Measurements from ENCODE around the gene MPZL1. TPM values are rescaled to one million over a fixed set of nuclear protein-coding genes. Genes with fewer than 3 reads are reported as not detected.

The MPZL1 gene
- total and polyA plus RNA-seq, 2 of the 8 experiments (the other 6 are each of a cell fraction or from before 2014, with no cell fraction given) = 37.8 to 120 TPM

DNA sequence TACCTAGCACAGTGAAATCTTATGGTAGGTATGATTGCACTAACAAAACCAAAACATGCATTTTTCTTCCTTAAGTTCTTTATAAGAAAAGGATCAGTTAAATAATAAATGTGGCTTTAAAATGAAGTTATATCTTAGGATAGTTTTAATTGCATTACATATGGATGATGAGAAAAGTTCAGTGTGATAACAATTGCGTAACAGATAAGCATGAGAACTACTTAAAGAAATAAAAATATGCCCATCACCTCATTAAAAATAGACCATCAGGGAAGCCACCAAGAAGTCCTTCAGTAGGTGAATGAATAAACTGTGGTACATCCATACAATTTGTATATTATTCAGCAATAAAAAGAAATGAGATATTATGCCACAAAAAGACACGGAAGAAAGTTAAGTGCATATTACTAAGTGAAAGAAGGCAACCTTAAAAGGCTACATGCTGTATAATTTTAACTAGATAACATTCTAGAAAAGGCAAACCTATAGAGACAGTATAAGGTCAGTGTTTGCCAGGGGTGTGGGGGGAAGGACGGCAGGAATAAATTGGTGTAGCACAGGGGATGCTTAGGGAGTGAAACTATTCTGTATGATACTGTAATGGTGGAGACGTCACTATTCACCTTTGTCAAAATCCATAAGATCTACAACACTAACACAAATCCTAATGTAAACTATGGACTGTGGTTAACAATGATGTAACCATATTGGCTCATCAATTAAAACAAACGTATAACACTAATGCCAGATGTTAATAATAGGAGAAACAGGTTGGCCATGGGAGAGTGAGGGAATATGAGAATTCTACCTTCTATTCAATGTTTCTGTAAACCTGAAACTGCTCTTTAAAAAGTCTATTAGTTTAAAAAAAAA is 42.9 kb downstream of the MPZL1 start:
- WGBS, 2 experiments (ENCODE audit: extremely low coverage in 1 of 2, insufficient coverage in 1 of 2, insufficient read length in 1 of 2, insufficient replicate concordance in 2 of 2, low coverage in 1 of 2, low lambda C conversion rate in 2 of 2, missing lambda C conversion rate in 1 of 2) = 89% methylated on average over 5 of the region's 5 CpGs; no CpG with 5 or more reads in 1 of the 2 experiments
- Histone ChIP-seq H3K23ac (ENCODE audit: insufficient read length) (no peak overlapping the region), H3K79me1 (ENCODE audit: low read depth, low read length) (peaks cover 6% of the 10 kb centered on the region), H3K4ac (replicated peaks; ENCODE audit: insufficient read length, low read depth, low read length) (no peak overlapping the region), H3K9me3 (ENCODE audit: insufficient read depth in 2 of 2, low read depth in 1 of 2, low read length in 1 of 2) (no peaks in the 10 kb centered on the region), H3K4me1 (replicated peaks in 1 of 4; ENCODE audit: control insufficient read depth in 3 of 4, insufficient read depth in 4 of 4, low read length in 3 of 4) (no peaks in the 10 kb centered on the region; a peak in 1 of 7 replicates), H3K79me2 (ENCODE audit: control insufficient read depth in 1 of 2, insufficient read depth in 2 of 2, low read length in 2 of 2) (peaks cover 2 to 27% of the 10 kb centered on the region in 2 experiments; a peak in 3 of 4 replicates), H3K56ac (replicated peaks; ENCODE audit: insufficient read length, low read depth, low read length) (no peak overlapping the region), H4K91ac (replicated peaks; ENCODE audit: insufficient read length, low read length) (no peak overlapping the region), H3K18ac (ENCODE audit: extremely low read depth, low read length) (no peak overlapping the region), H3K4me3 (ENCODE audit: extremely low read depth in 1 of 4, insufficient read depth in 2 of 4, low read depth in 3 of 4, low read length in 4 of 4) (no peak overlapping the region), H2BK12ac (ENCODE audit: low read depth, low read length) (no peak overlapping the region), H3K9ac (replicated peaks in 1 of 4; ENCODE audit: extremely low read depth in 1 of 4, low read depth in 3 of 4, low read length in 3 of 4) (no peak overlapping the region), H3K27ac (ENCODE audit: low read depth, low read length) (no peak overlapping the region), H2AK5ac (ENCODE audit: low read depth, low read length) (no peak overlapping the region), H3K27me3 (replicated peaks in 1 of 4; ENCODE audit: control insufficient read depth in 3 of 4, extremely low read depth in 1 of 4, insufficient read depth in 3 of 4, low read length in 3 of 4) (peaks cover 0 to 3% (median 2%) of the 10 kb centered on the region in 4 experiments; a peak in 6 of 7 replicates), H3K23me2 (ENCODE audit: low read depth, low read length) (no peaks in the 10 kb centered on the region; the same call in 1 of the 2 replicates), H4K20me1 (replicated peaks in 1 of 2; ENCODE audit: control insufficient read depth in 1 of 2, insufficient read depth in 2 of 2, low read length in 2 of 2) (peaks cover 5 to 15% of the 10 kb centered on the region in 2 experiments), H2AFZ (ENCODE audit: low read length) (no peak overlapping the region), H4K8ac (ENCODE audit: extremely low read depth, insufficient read depth, low read length) (no peak overlapping the region), H3K36me3 (ENCODE audit: control insufficient read depth in 2 of 4, insufficient read depth in 4 of 4, low read length in 3 of 4) (peaks cover 0 to 30% (median 6%) of the 10 kb centered on the region in 4 experiments; a peak in 6 of 8 replicates), H2BK5ac (ENCODE audit: low read depth, low read length) (no peak overlapping the region), H2BK20ac (ENCODE audit: low read length) (no peak overlapping the region), H2BK15ac (ENCODE audit: low read length) (no peak overlapping the region), H4K5ac (ENCODE audit: insufficient read length, low read depth, low read length) (no peak overlapping the region), H2BK120ac (replicated peaks; ENCODE audit: low read depth, low read length) (no peak overlapping the region), H3K14ac (ENCODE audit: insufficient read length) (no peak overlapping the region), H3K4me2 (ENCODE audit: insufficient read depth in 1 of 2, low read depth in 2 of 2, low read length in 2 of 2) (no peak overlapping the region)
- ChIA-PET CTCF (ENCODE audit: partially characterized antibody) (no interaction called here), POLR2A (ENCODE audit: partially characterized antibody) (no interaction called here)
- no peak for DNase-seq (ENCODE audit: low read depth in 1 of 2, low spot score in 2 of 2)
- no peak for TF ChIP-seq RBBP5 (IDR thresholded peaks at IDR 0.05; ENCODE audit: borderline replicate concordance, low read depth, low read length)
- TF ChIP-seq CEBPB (IDR thresholded peaks at IDR 0.05; ENCODE audit: low read depth, low read length) = peak; percentile 39; the same call in 1 of the 2 replicates
- no peak for FAIRE-seq
